Calu3 (cell line): ENCODE measurements around the gene GSTA4. TPM values are rescaled to one million over a fixed set of nuclear protein-coding genes. Genes with fewer than 3 reads are reported as not detected.
"Not testable (repeated sequence)": the region's sequence is repeated elsewhere in the genome, so short reads cannot be mapped to it uniquely, and the experiment has no call there.

Source experiments
- BruUV-seq: library from RNA; stranded (reverse); fragments of 400-500 nt; replicated peaks from 2 replicates; lab custom pipeline; 2021; lab: Mats Ljungman, UMichigan
- CTCF ChIA-PET: fragments of 300-600 bp; sonication (Branson Sonifier 250); formaldehyde crosslinking; loops from one replicate; lab custom pipeline; 2022; ENCODE audit warnings: antibody characterized with exemption; lab: Charles Lee
- DNase-seq: peaks from one replicate; pipeline ENCODE4 v3.0.0; 2022
- H3K27ac Mint-ChIP-seq: one replicate; pipeline ENCODE4 v1.8.0; 2022; ENCODE audit warnings: mixed read lengths; ENCODE audit not compliant: unreplicated experiment
- H3K27me3 Mint-ChIP-seq: one replicate; pipeline ENCODE4 v1.8.0; 2022; ENCODE audit warnings: mixed read lengths; ENCODE audit not compliant: unreplicated experiment
- H3K36me3 Mint-ChIP-seq: one replicate; pipeline ENCODE4 v1.8.0; 2022; ENCODE audit warnings: mild to moderate bottlenecking, moderate library complexity, mixed read lengths; ENCODE audit not compliant: insufficient read depth, unreplicated experiment
- H3K4me1 Mint-ChIP-seq: one replicate; pipeline ENCODE4 v1.8.0; 2022; ENCODE audit warnings: mild to moderate bottlenecking, low read depth, mixed read lengths; ENCODE audit not compliant: unreplicated experiment
- H3K4me3 Mint-ChIP-seq: one replicate; pipeline ENCODE4 v1.8.0; 2022; ENCODE audit warnings: mild to moderate bottlenecking, low read depth, moderate library complexity, mixed read lengths; ENCODE audit not compliant: unreplicated experiment
- H3K9me3 Mint-ChIP-seq: one replicate; pipeline ENCODE4 v1.8.0; 2022; ENCODE audit warnings: low read depth, mixed read lengths; ENCODE audit not compliant: unreplicated experiment
- intact Hi-C: fragments of 100-400 bp; cut with micrococcal nuclease; formaldehyde crosslinking; loops from one replicate; pipeline ENCODE4 v1.10.0; 2022; ENCODE audit not compliant: unreplicated experiment
- total RNA-seq: library from RNA; stranded (reverse); gene quantifications from 2 replicates; pipeline ENCODE4 v1.2.3, GENCODE V29; 2022
- TF ChIP-seq, protein P1 (sequence below): fragments of 200-600 bp; IDR thresholded peaks from one replicate; pipeline ENCODE4 v1.8.0; 2022; ENCODE audit warnings: antibody characterized with exemption; ENCODE audit not compliant: unreplicated experiment

GSTA4 gene
- total RNA-seq, 1 experiment from 2014 or later = 0.38 TPM

DNA sequence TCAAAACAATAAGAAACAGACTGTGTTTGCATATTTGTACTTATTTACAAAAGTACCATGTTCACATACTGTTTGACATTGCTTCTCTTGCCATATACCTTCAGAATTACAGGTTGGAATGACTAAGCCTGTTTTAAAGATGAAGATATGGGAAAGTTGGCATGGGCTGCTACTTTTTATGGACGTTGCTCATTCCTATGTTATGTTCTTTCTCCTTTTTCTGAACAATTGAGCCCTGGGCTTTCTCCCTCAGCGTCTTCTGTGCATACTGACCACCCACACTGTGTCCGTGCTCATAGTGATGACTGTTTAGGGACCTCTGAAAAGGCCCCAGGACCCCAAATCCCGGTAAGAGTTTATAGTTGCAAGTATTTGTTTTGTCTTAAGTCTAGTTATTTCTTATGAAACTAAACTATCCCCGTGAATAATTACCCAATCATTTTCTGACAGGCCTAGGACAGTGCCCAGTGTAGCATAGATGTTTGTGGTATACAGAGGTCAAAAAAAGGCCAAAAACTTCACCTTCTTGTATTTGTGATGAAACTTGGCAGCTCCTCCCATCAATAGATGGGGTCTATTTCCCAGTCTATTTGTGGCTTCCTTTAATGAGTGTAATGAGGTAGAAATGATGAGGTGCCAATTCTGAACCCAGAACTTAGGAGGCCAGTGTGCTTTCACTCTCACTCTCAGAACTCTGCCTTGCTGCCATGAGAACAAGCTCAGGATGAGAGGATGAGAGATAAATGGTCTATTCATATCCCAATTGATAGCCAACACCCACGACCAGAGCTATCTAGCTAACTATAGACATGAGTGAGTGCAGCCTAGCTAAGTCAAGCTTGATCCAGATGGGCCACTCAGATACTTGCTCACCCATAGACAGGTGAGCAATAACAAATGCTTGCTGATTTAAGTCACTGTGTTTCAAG, 40.9 kb downstream of the GSTA4 start:
- intact Hi-C loops = no loop called here
- Mint-ChIP-seq H3K27me3 (peaks cover 16% of the 10 kb centered on the region), H3K27ac (no peak overlapping the region), H3K36me3 (no peaks in the 10 kb centered on the region), H3K9me3 (no peaks in the 10 kb centered on the region), H3K4me1 (no peaks in the 10 kb centered on the region), H3K4me3 (no peak overlapping the region)
- no peak for DNase-seq
- TF ChIP-seq, protein P1, sequence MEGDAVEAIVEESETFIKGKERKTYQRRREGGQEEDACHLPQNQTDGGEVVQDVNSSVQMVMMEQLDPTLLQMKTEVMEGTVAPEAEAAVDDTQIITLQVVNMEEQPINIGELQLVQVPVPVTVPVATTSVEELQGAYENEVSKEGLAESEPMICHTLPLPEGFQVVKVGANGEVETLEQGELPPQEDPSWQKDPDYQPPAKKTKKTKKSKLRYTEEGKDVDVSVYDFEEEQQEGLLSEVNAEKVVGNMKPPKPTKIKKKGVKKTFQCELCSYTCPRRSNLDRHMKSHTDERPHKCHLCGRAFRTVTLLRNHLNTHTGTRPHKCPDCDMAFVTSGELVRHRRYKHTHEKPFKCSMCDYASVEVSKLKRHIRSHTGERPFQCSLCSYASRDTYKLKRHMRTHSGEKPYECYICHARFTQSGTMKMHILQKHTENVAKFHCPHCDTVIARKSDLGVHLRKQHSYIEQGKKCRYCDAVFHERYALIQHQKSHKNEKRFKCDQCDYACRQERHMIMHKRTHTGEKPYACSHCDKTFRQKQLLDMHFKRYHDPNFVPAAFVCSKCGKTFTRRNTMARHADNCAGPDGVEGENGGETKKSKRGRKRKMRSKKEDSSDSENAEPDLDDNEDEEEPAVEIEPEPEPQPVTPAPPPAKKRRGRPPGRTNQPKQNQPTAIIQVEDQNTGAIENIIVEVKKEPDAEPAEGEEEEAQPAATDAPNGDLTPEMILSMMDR = no peak
- CTCF ChIA-PET = no interaction called here
- BruUV-seq = no TSS peak

DNA sequence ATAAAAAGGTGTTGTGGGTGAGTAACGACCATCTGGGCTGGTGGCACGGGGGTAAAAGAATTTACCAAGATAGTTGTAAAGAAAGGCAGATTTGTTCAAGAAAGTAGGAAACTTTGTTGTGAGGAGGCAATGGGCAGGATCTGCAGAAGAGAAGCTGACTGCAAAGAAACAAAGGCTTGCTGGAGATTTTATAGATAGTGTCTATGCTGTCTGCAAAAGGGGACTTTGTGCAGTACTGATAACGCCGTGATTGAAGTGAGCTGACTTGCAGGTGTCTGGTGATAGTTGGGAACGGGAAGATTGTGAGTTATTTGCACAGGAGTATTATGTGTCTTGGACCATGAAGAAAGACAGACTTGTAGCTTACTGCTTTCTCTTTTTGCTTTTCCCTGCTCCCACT, 48.8 kb downstream of the GSTA4 start:
- no TSS peak for BruUV-seq
- CTCF ChIA-PET = no interaction called here
- Mint-ChIP-seq H3K9me3 (no peaks in the 10 kb centered on the region), H3K4me1 (peaks cover 6% of the 10 kb centered on the region), H3K27ac (no peak overlapping the region), H3K36me3 (no peaks in the 10 kb centered on the region), H3K4me3 (no peak overlapping the region), H3K27me3 (peaks cover 23% of the 10 kb centered on the region)
- TF ChIP-seq, protein P1 = no peak
- DNase-seq = no peak
- intact Hi-C loops = no loop called here

DNA sequence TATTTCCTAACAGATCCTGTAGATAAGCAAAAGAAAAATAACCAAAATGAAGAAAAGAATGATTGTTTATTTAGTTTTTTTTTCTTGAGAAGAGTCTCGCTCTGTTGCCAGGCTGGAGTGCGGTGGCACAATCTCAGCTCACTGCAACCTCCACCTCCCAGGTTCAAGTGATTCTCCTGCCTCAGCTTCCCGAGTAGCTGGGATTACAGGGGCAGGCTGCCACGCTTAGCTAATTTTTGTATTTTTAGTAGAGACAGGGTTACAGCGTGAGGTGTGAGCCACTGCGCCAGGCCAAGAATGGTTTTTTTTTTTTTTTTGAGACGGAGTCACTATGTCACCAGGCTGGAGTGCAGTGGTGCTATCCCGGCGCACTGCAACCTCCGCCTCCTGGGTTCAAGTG, 52.3 kb downstream of the GSTA4 start:
- CTCF ChIA-PET, H3K4me1 Mint-ChIP-seq, intact Hi-C loops, H3K27ac Mint-ChIP-seq, H3K9me3 Mint-ChIP-seq, BruUV-seq, DNase-seq, H3K36me3 Mint-ChIP-seq, H3K4me3 Mint-ChIP-seq: not testable (repeated sequence)
- H3K27me3 Mint-ChIP-seq = peaks cover 31% of the 10 kb centered on the region

DNA sequence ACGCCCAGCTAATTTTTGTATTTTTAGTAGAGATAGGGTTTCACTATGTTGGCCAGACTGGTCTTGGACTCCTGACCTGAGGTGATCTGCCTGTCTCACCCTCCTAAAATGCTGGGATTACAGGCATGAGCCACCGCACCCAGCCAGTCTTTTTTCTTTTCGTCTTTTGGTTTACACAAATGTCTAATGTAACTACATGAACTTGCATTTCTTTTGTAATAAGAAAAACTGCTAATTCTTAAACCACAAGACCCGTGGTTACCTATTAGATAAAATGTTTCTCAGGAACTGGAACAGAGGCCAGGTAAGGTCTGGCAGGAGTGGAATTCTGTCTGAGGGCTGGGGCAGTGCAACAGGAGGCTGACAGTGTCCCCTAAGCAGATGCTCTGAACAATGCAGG, 52.9 kb downstream of the GSTA4 start:
- no peaks in the 10 kb centered on the region for H3K36me3 Mint-ChIP-seq
- no peaks in the 10 kb centered on the region for H3K9me3 Mint-ChIP-seq
- CTCF ChIA-PET = no interaction called here
- DNase-seq = no peak
- no peak overlapping the region for H3K4me3 Mint-ChIP-seq
- H3K27ac Mint-ChIP-seq = no peak overlapping the region
- H3K4me1 Mint-ChIP-seq = peaks cover 6% of the 10 kb centered on the region
- H3K27me3 Mint-ChIP-seq = peaks cover 37% of the 10 kb centered on the region
- intact Hi-C loops = no loop called here
- TF ChIP-seq, protein P1 = no peak
- BruUV-seq = no TSS peak

DNA sequence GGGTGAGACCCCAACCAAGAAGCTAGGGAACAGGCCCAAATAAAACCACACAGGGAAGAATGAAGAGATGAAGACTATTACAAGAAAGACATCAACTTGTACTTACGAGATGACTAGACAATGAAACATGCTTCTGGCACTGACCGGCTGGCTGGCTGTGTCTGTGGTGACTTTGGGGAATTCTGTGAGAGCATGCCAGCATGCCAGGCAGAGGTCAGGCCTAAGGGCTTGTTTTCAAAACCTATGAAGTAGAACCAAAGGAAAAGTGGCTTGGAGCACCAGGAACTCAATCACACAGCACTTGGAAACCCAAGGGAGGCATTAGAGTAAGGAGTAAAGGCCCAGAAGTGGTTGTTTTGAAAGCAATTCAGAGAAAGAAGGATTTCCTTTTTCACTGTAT, 57.2 kb downstream of the GSTA4 start:
- Mint-ChIP-seq H3K27me3 (peaks cover 40% of the 10 kb centered on the region), H3K4me1 (no peaks in the 10 kb centered on the region), H3K27ac (no peak overlapping the region), H3K36me3 (no peaks in the 10 kb centered on the region), H3K4me3 (no peak overlapping the region), H3K9me3 (no peaks in the 10 kb centered on the region)
- TF ChIP-seq, protein P1 = no peak
- CTCF ChIA-PET = no interaction called here
- BruUV-seq = no TSS peak
- intact Hi-C loops = no loop called here
- no peak for DNase-seq
